H1 (cell line): ENCODE results near the gene UMAD1. TPM values are rescaled to one million over a fixed set of nuclear protein-coding genes. Genes with fewer than 3 reads are reported as not detected.

ENCODE experiments used
- CTCF ChIA-PET: fragments of 300-600 bp; sonication (Branson Sonifier 250); formaldehyde crosslinking; loops from one replicate; lab custom pipeline; 2021; ENCODE audit not compliant: partially characterized antibody; lab: Charles Lee
- POLR2A ChIA-PET: fragments of 300-600 bp; sonication (Branson Sonifier 250); formaldehyde crosslinking; loops from one replicate; lab custom pipeline; 2021; ENCODE audit warnings: inconsistent platforms; ENCODE audit not compliant: partially characterized antibody; lab: Charles Lee
- DNase-seq, 2 experiments: peaks; one replicate each; pipeline versions ENCODE4 v3.0.0 to v3.0.0-alpha.2; 2010 to 2022; ENCODE audit warnings: low spot score in 2 of 2, low read depth in 1 of 2, mixed read lengths in 1 of 2
- FAIRE-seq: peaks from 2 replicates; lab custom pipeline; 2011; peaks lifted over from hg19 to GRCh38; lab: Jason Lieb, UNC
- H2AFZ ChIP-seq: 2 replicates; pipeline ENCODE4 v1.8.1; 2012; ENCODE audit warnings: low read length, inconsistent platforms
- H2AK5ac ChIP-seq: 2 replicates; pipeline ENCODE4 v1.6.1; 2013; ENCODE audit warnings: low read depth, low read length
- H2BK120ac ChIP-seq: replicated peaks from 2 replicates; pipeline ENCODE3; 2013; ENCODE audit warnings: low read depth, low read length, inconsistent platforms
- H2BK12ac ChIP-seq: 2 replicates; pipeline ENCODE4 v1.6.1; 2013; ENCODE audit warnings: low read depth, low read length
- H2BK15ac ChIP-seq: 2 replicates; pipeline ENCODE4 v1.6.1; 2013; ENCODE audit warnings: low read length
- H2BK20ac ChIP-seq: 2 replicates; pipeline ENCODE4 v1.6.1; 2013; ENCODE audit warnings: low read length
- H2BK5ac ChIP-seq: 2 replicates; pipeline ENCODE4 v1.6.1; 2013; ENCODE audit warnings: low read depth, low read length
- H3K14ac ChIP-seq: 2 replicates; pipeline ENCODE4 v1.6.1; 2013; ENCODE audit warnings: inconsistent platforms; ENCODE audit not compliant: insufficient read length
- H3K18ac ChIP-seq: 2 replicates; pipeline ENCODE4 v1.6.1; 2013; ENCODE audit warnings: low read length; ENCODE audit errors: extremely low read depth
- H3K23ac ChIP-seq: 2 replicates; pipeline ENCODE4 v1.6.1; 2013; ENCODE audit warnings: inconsistent platforms; ENCODE audit not compliant: insufficient read length
- H3K23me2 ChIP-seq: 2 replicates; pipeline ENCODE4 v1.6.1; 2013; ENCODE audit warnings: low read depth, low read length
- H3K27ac ChIP-seq: 2 replicates; pipeline ENCODE4 v1.6.1; 2011; ENCODE audit warnings: low read depth, low read length, inconsistent platforms
- H3K27me3 ChIP-seq, 4 experiments: replicated peaks in 1 of 4; 1 replicate in 1 of 4; 2 replicates in 3 of 4; pipeline versions ENCODE4 v1.6.1 to v1.8.1; 2011 to 2013; ENCODE audit warnings: low read length in 3 of 4, mild to moderate bottlenecking in 3 of 4, inconsistent platforms in 2 of 4, mixed read lengths in 2 of 4, moderate library complexity in 1 of 4; ENCODE audit not compliant: control insufficient read depth in 3 of 4, insufficient read depth in 3 of 4; ENCODE audit errors: extremely low read depth in 1 of 4
- H3K36me3 ChIP-seq, 4 experiments: 2 replicates each; pipeline versions ENCODE4 v1.6.1 to v1.8.1; 2011 to 2013; ENCODE audit warnings: mild to moderate bottlenecking in 4 of 4, low read length in 3 of 4, moderate library complexity in 2 of 4, control low read depth in 1 of 4, inconsistent platforms in 1 of 4; ENCODE audit not compliant: insufficient read depth in 4 of 4, control insufficient read depth in 2 of 4
- H3K4ac ChIP-seq: replicated peaks from 2 replicates; pipeline ENCODE3; 2013; ENCODE audit warnings: low read length, low read depth, mixed read lengths, inconsistent platforms; ENCODE audit not compliant: insufficient read length
- H3K4me1 ChIP-seq, 4 experiments: replicated peaks in 1 of 4; 1 replicate in 1 of 4; 2 replicates in 3 of 4; pipeline versions ENCODE4 v1.6.1 to v1.8.1; 2011 to 2013; ENCODE audit warnings: low read length in 3 of 4, inconsistent platforms in 2 of 4, mixed read lengths in 1 of 4; ENCODE audit not compliant: insufficient read depth in 4 of 4, control insufficient read depth in 3 of 4
- H3K4me2 ChIP-seq, 2 experiments: 2 replicates each; pipeline versions ENCODE4 v1.6.1 to v1.8.1; 2011 to 2013; ENCODE audit warnings: low read depth in 2 of 2, low read length in 2 of 2, control low read depth in 1 of 2, inconsistent platforms in 1 of 2, mild to moderate bottlenecking in 1 of 2; ENCODE audit not compliant: insufficient read depth in 1 of 2
- H3K4me3 ChIP-seq, 4 experiments: fragments of 200-600, 300-600 bp in 1 of 4; sonication (generic), shearing (Covaris generic), sonication (Bioruptor Twin) in 1 of 4; 2 replicates each; pipeline versions ENCODE4 v1.5.1 to v1.8.1; 2011 to 2016; ENCODE audit warnings: low read length in 4 of 4, low read depth in 3 of 4, control low read depth in 2 of 4, inconsistent platforms in 2 of 4, mild to moderate bottlenecking in 2 of 4, mixed read lengths in 1 of 4, moderate library complexity in 1 of 4; ENCODE audit not compliant: insufficient read depth in 2 of 4; ENCODE audit errors: extremely low read depth in 1 of 4
- H3K56ac ChIP-seq: replicated peaks from 2 replicates; pipeline ENCODE3; 2013; ENCODE audit warnings: low read depth, mild to moderate bottlenecking, mixed read lengths, low read length, inconsistent platforms; ENCODE audit not compliant: insufficient read length
- H3K79me1 ChIP-seq: 2 replicates; pipeline ENCODE4 v1.6.1; 2013; ENCODE audit warnings: low read depth, low read length, control low read depth
- H3K79me2 ChIP-seq, 2 experiments: 2 replicates each; pipeline versions ENCODE4 v1.6.1 to v1.8.1; 2012 to 2013; ENCODE audit warnings: low read length in 2 of 2, mild to moderate bottlenecking in 2 of 2, inconsistent platforms in 1 of 2; ENCODE audit not compliant: insufficient read depth in 2 of 2, control insufficient read depth in 1 of 2
- H3K9ac ChIP-seq, 4 experiments: replicated peaks in 1 of 4; 1 replicate in 1 of 4; 2 replicates in 3 of 4; pipeline versions ENCODE4 v1.6.1 to v1.8.1; 2011 to 2013; ENCODE audit warnings: low read depth in 3 of 4, low read length in 3 of 4, control low read depth in 2 of 4, mild to moderate bottlenecking in 2 of 4, moderate library complexity in 2 of 4, inconsistent platforms in 1 of 4; ENCODE audit errors: extremely low read depth in 1 of 4
- H3K9me3 ChIP-seq, 2 experiments: 2 replicates each; pipeline versions ENCODE4 v1.6.1 to v1.8.1; 2012 to 2013; ENCODE audit warnings: mild to moderate bottlenecking in 2 of 2, moderate library complexity in 2 of 2, control low read depth in 1 of 2, inconsistent platforms in 1 of 2, low read depth in 1 of 2, low read length in 1 of 2, mixed read lengths in 1 of 2; ENCODE audit not compliant: insufficient read depth in 2 of 2
- H4K20me1 ChIP-seq, 2 experiments: replicated peaks in 1 of 2; 2 replicates each; pipeline versions ENCODE3 to v1.8.1; 2011 to 2013; ENCODE audit warnings: inconsistent platforms in 2 of 2, low read length in 2 of 2, mild to moderate bottlenecking in 1 of 2; ENCODE audit not compliant: insufficient read depth in 2 of 2, control insufficient read depth in 1 of 2
- H4K5ac ChIP-seq: 2 replicates; pipeline ENCODE4 v1.6.1; 2013; ENCODE audit warnings: low read length, low read depth, mixed read lengths, inconsistent platforms; ENCODE audit not compliant: insufficient read length
- H4K8ac ChIP-seq: 2 replicates; pipeline ENCODE4 v1.8.0; 2013; ENCODE audit warnings: mild to moderate bottlenecking, moderate library complexity, low read length, inconsistent platforms; ENCODE audit not compliant: insufficient read depth; ENCODE audit errors: extremely low read depth
- H4K91ac ChIP-seq: replicated peaks from 2 replicates; pipeline ENCODE3; 2013; ENCODE audit warnings: low read length, mixed read lengths, inconsistent platforms; ENCODE audit not compliant: insufficient read length
- ASH2L ChIP-seq: fragments of 200-600, 300-600 bp; sonication (generic); IDR thresholded peaks from one replicate; pipeline ENCODE4 v1.7.1; 2017; ENCODE audit warnings: low read length
- CHD1 ChIP-seq: IDR thresholded peaks from 2 replicates; pipeline ENCODE4 v1.6.1; 2012; ENCODE audit warnings: low read depth, low read length, improper control_type of control experiment
- POLR2AphosphoS5 ChIP-seq: IDR thresholded peaks from 2 replicates; pipeline ENCODE4 v1.6.1; 2011; ENCODE audit warnings: low read depth, low read length
- WGBS, 2 experiments: shearing (Covaris generic) in 1 of 2; methylation state at CpG; one replicate each; pipeline versions ENCODE4 v1.1.6 to v1.1.7; 2013 to 2015; ENCODE audit warnings: low lambda C conversion rate in 2 of 2, mixed read lengths in 2 of 2, inconsistent platforms in 1 of 2, low coverage in 1 of 2, missing lambda C conversion rate in 1 of 2; ENCODE audit not compliant: insufficient replicate concordance in 2 of 2, insufficient coverage in 1 of 2, insufficient read length in 1 of 2; ENCODE audit errors: extremely low coverage in 1 of 2, missing lambda C conversion rate in 1 of 2; 5-methylcytosine and 5-hydroxymethylcytosine counted together
- polyA plus RNA-seq, 7 experiments: library from polyadenylated mRNA; depleted of rRNA in 3 of 7; stranded (reverse) in 5 of 7; unstranded in 2 of 7; fragments of >200 nt in 5 of 7; fragments of 200-250 nt in 2 of 7; gene quantifications; 1 replicate in 5 of 7; 2 replicates in 1 of 7; 4 replicates in 1 of 7; pipeline versions ENCODE4 v1.2.1 to v1.2.3, GENCODE V29; 2011 to 2013; ENCODE audit warnings: missing spikeins in 2 of 7, mixed read lengths in 2 of 7
- total RNA-seq: library from RNA; stranded (reverse); fragmentation: NEBNext Ultra II Directional; extraction: Animal tissue kit (Norgen Biotek cat#: 25700); gene quantifications from 2 replicates; pipeline ENCODE4 v1.2.1, GENCODE V29; 2021

The UMAD1 gene
- total and polyA plus RNA-seq, 2 of the 8 experiments (the other 6 are each of a cell fraction or from before 2014, with no cell fraction given) = 10.4 to 12.3 TPM

GRCh38 chr7:7614018-7614741 lies 26.4 kb upstream of the UMAD1 start:
- Histone ChIP-seq H3K36me3 (peaks cover 0 to 3% (median 0%) of the 10 kb centered on the region in 4 experiments; a peak in 1 of 8 replicates), H4K8ac (no peak overlapping the region), H2BK15ac (no peak overlapping the region), H3K79me1 (no peaks in the 10 kb centered on the region), H2BK12ac (no peak overlapping the region), H4K5ac (no peak overlapping the region), H3K9ac (no peak overlapping the region), H2AK5ac (no peak overlapping the region), H3K23ac (no peak overlapping the region), H4K20me1 (no peaks in the 10 kb centered on the region), H3K56ac (no peak overlapping the region), H3K79me2 (no peaks in the 10 kb centered on the region), H2BK20ac (no peak overlapping the region), H3K23me2 (no peaks in the 10 kb centered on the region), H3K27me3 (no peaks in the 10 kb centered on the region), H2AFZ (no peak overlapping the region), H3K27ac (no peak overlapping the region), H3K14ac (no peak overlapping the region), H2BK5ac (no peak overlapping the region), H4K91ac (no peak overlapping the region), H3K4me1 (no peaks in the 10 kb centered on the region), H3K4me2 (no peak overlapping the region), H3K9me3 (no peaks in the 10 kb centered on the region), H2BK120ac (no peak overlapping the region), H3K18ac (no peak overlapping the region), H3K4ac (no peak overlapping the region), H3K4me3 (no peak overlapping the region)
- 90% methylated on average over 4 of the region's 4 CpGs; no CpG with 5 or more reads in 1 of the 2 experiments for WGBS, 2 experiments
- no peak for TF ChIP-seq POLR2AphosphoS5
- no peak for TF ChIP-seq ASH2L
- no peak for TF ChIP-seq CHD1
- FAIRE-seq (no peak), DNase-seq (no peak)
- POLR2A ChIA-PET = interaction anchor here (0.6 kb wide), 1 partner anchor 10 kb away, joined by 4 read pairs; no protein-coding TSS in a partner anchor
- CTCF ChIA-PET = no interaction called here
